ENCODE results near the gene SERGEF.

DNA sequence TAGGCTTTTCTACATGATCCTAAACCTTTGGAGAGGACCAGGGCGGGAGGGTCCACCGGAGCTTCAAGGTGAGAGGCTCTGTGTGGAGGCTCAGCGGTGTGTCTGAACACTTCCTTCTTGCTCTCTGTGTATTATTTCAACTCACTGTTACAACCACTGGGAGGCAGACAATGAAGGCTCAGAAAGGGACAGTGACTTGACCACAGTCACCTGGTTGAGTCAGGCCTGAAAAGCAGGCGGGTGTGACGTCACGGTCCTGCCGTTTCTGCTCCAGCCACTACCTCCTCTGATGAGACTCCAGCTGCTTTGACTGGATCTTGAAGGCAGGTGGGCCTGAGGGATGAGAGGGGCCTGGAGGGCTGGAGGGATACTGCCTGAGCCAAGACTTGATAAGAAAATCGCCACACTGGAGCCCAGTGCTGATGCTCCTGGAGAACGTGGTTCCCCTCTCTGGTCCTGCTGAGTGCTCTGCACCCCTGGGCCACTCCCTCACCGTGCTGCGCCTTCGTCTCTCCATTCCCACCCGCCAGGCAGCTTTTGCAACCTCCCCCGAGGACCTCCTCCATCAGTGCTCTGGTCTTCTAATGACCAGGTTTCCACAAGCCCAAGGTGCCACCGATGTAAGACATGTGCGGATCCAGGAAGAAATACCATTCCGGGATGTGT lies 250.4 kb downstream of the SERGEF start:
- TF ChIP-seq, protein P1, sequence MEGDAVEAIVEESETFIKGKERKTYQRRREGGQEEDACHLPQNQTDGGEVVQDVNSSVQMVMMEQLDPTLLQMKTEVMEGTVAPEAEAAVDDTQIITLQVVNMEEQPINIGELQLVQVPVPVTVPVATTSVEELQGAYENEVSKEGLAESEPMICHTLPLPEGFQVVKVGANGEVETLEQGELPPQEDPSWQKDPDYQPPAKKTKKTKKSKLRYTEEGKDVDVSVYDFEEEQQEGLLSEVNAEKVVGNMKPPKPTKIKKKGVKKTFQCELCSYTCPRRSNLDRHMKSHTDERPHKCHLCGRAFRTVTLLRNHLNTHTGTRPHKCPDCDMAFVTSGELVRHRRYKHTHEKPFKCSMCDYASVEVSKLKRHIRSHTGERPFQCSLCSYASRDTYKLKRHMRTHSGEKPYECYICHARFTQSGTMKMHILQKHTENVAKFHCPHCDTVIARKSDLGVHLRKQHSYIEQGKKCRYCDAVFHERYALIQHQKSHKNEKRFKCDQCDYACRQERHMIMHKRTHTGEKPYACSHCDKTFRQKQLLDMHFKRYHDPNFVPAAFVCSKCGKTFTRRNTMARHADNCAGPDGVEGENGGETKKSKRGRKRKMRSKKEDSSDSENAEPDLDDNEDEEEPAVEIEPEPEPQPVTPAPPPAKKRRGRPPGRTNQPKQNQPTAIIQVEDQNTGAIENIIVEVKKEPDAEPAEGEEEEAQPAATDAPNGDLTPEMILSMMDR (IDR thresholded peaks at IDR 0.05) = no peak
- TF ChIP-seq POLR2A (IDR thresholded peaks at IDR 0.05) = no peak
